ENCODE results near the gene DLG2. TPM values are rescaled to one million over a fixed set of nuclear protein-coding genes. Genes with fewer than 3 reads are reported as not detected.

DLG2 gene
- total RNA-seq, 1 experiment from 2014 or later: 2.7 TPM

GRCh38 chr11:85316967-85317366 is 310.2 kb downstream of the DLG2 start:
- no peak overlapping the region for H3K4me3 ChIP-seq (ENCODE audit: low read length)
- no peak overlapping the region for H3K27ac ChIP-seq (ENCODE audit: low read length)
- no peaks in the 10 kb centered on the region for H3K79me2 ChIP-seq (ENCODE audit: low read length)
- no peak overlapping the region for H3K4me2 ChIP-seq (ENCODE audit: low read depth, low read length, poor library complexity, severe bottlenecking)
- H2AFZ ChIP-seq (ENCODE audit: low read length): no peak overlapping the region
- no peaks in the 10 kb centered on the region for H3K4me1 ChIP-seq (ENCODE audit: low read length)
- no peak overlapping the region for H3K9ac ChIP-seq (ENCODE audit: low read length)
- H3K9me2 ChIP-seq (replicated peaks; ENCODE audit: insufficient read depth, low read length): no peaks in the 10 kb centered on the region
- peak; percentile 47 for DNase-seq
- no peaks in the 10 kb centered on the region for H4K20me1 ChIP-seq (ENCODE audit: insufficient read depth, low read depth, low read length)
- no peaks in the 10 kb centered on the region for H3K9me3 ChIP-seq (ENCODE audit: low read length)
- H3K36me3 ChIP-seq (ENCODE audit: insufficient read depth, low read length): no peaks in the 10 kb centered on the region
- no peaks in the 10 kb centered on the region for H3K27me3 ChIP-seq (ENCODE audit: low read length)

GRCh38 chr11:85313741-85314140 is 313.4 kb downstream of the DLG2 start:
- Histone ChIP-seq H3K4me3 (ENCODE audit: low read length) (no peak overlapping the region), H3K27ac (ENCODE audit: low read length) (no peak overlapping the region), H4K20me1 (ENCODE audit: insufficient read depth, low read depth, low read length) (no peaks in the 10 kb centered on the region), H2AFZ (ENCODE audit: low read length) (no peak overlapping the region), H3K4me2 (ENCODE audit: low read depth, low read length, poor library complexity, severe bottlenecking) (no peak overlapping the region), H3K36me3 (ENCODE audit: insufficient read depth, low read length) (no peaks in the 10 kb centered on the region), H3K4me1 (ENCODE audit: low read length) (no peaks in the 10 kb centered on the region), H3K9ac (ENCODE audit: low read length) (no peak overlapping the region), H3K9me3 (ENCODE audit: low read length) (no peaks in the 10 kb centered on the region), H3K9me2 (replicated peaks; ENCODE audit: insufficient read depth, low read length) (no peaks in the 10 kb centered on the region), H3K79me2 (ENCODE audit: low read length) (no peaks in the 10 kb centered on the region), H3K27me3 (ENCODE audit: low read length) (no peaks in the 10 kb centered on the region)
- no peak for DNase-seq

- Histone ChIP-seq H3K27ac (ENCODE audit: low read length) (no peak overlapping the region), H3K9ac (ENCODE audit: low read length) (no peak overlapping the region), H3K36me3 (ENCODE audit: insufficient read depth, low read length) (no peaks in the 10 kb centered on the region), H3K4me2 (ENCODE audit: low read depth, low read length, poor library complexity, severe bottlenecking) (no peak overlapping the region), H2AFZ (ENCODE audit: low read length) (no peak overlapping the region), H3K79me2 (ENCODE audit: low read length) (no peaks in the 10 kb centered on the region), H3K9me3 (ENCODE audit: low read length) (no peaks in the 10 kb centered on the region), H3K9me2 (replicated peaks; ENCODE audit: insufficient read depth, low read length) (no peaks in the 10 kb centered on the region), H3K4me3 (ENCODE audit: low read length) (no peak overlapping the region), H4K20me1 (ENCODE audit: insufficient read depth, low read depth, low read length) (no peaks in the 10 kb centered on the region), H3K27me3 (ENCODE audit: low read length) (no peaks in the 10 kb centered on the region), H3K4me1 (ENCODE audit: low read length) (no peaks in the 10 kb centered on the region)
- DNase-seq: no peak
Measured at GRCh38 chr11:85310479-85310878, 316.7 kb downstream of the DLG2 start.

- Histone ChIP-seq H3K4me1 (ENCODE audit: low read length) (no peaks in the 10 kb centered on the region), H3K9me2 (replicated peaks; ENCODE audit: insufficient read depth, low read length) (no peaks in the 10 kb centered on the region), H3K9ac (ENCODE audit: low read length) (no peak overlapping the region), H3K79me2 (ENCODE audit: low read length) (no peaks in the 10 kb centered on the region), H3K36me3 (ENCODE audit: insufficient read depth, low read length) (no peaks in the 10 kb centered on the region), H2AFZ (ENCODE audit: low read length) (no peak overlapping the region), H3K9me3 (ENCODE audit: low read length) (no peaks in the 10 kb centered on the region), H3K4me2 (ENCODE audit: low read depth, low read length, poor library complexity, severe bottlenecking) (no peak overlapping the region), H3K27ac (ENCODE audit: low read length) (no peak overlapping the region), H3K27me3 (ENCODE audit: low read length) (no peaks in the 10 kb centered on the region), H3K4me3 (ENCODE audit: low read length) (no peak overlapping the region), H4K20me1 (ENCODE audit: insufficient read depth, low read depth, low read length) (no peaks in the 10 kb centered on the region)
- DNase-seq: no peak
Measured at GRCh38 chr11:85307366-85307765, 319.8 kb downstream of the DLG2 start.

- no peak overlapping the region for H3K27ac ChIP-seq (ENCODE audit: low read length)
- no peaks in the 10 kb centered on the region for H3K27me3 ChIP-seq (ENCODE audit: low read length)
- no peaks in the 10 kb centered on the region for H3K9me3 ChIP-seq (ENCODE audit: low read length)
- H2AFZ ChIP-seq (ENCODE audit: low read length): no peak overlapping the region
- H3K4me1 ChIP-seq (ENCODE audit: low read length): no peaks in the 10 kb centered on the region
- no peak overlapping the region for H3K4me3 ChIP-seq (ENCODE audit: low read length)
- H3K36me3 ChIP-seq (ENCODE audit: insufficient read depth, low read length): no peaks in the 10 kb centered on the region
- no peak overlapping the region for H3K4me2 ChIP-seq (ENCODE audit: low read depth, low read length, poor library complexity, severe bottlenecking)
- no peak for DNase-seq
- H3K79me2 ChIP-seq (ENCODE audit: low read length): no peaks in the 10 kb centered on the region
- no peaks in the 10 kb centered on the region for H3K9me2 ChIP-seq (replicated peaks; ENCODE audit: insufficient read depth, low read length)
- no peaks in the 10 kb centered on the region for H4K20me1 ChIP-seq (ENCODE audit: insufficient read depth, low read depth, low read length)
- no peak overlapping the region for H3K9ac ChIP-seq (ENCODE audit: low read length)
Measured at GRCh38 chr11:85301895-85302678, 325.1 kb downstream of the DLG2 start.

GRCh38 chr11:85299258-85299942 is 327.7 kb downstream of the DLG2 start:
- DNase-seq: no peak
- Histone ChIP-seq H3K79me2 (ENCODE audit: low read length) (no peaks in the 10 kb centered on the region), H3K4me1 (ENCODE audit: low read length) (no peaks in the 10 kb centered on the region), H3K36me3 (ENCODE audit: insufficient read depth, low read length) (no peaks in the 10 kb centered on the region), H4K20me1 (ENCODE audit: insufficient read depth, low read depth, low read length) (no peaks in the 10 kb centered on the region), H3K9me2 (replicated peaks; ENCODE audit: insufficient read depth, low read length) (no peaks in the 10 kb centered on the region), H3K9ac (ENCODE audit: low read length) (no peak overlapping the region), H3K27me3 (ENCODE audit: low read length) (no peaks in the 10 kb centered on the region), H3K9me3 (ENCODE audit: low read length) (no peaks in the 10 kb centered on the region), H3K4me2 (ENCODE audit: low read depth, low read length, poor library complexity, severe bottlenecking) (no peak overlapping the region), H2AFZ (ENCODE audit: low read length) (no peak overlapping the region), H3K4me3 (ENCODE audit: low read length) (no peak overlapping the region), H3K27ac (ENCODE audit: low read length) (no peak overlapping the region)

GRCh38 chr11:85295694-85296271 is 331.4 kb downstream of the DLG2 start:
- DNase-seq: no peak
- Histone ChIP-seq H3K4me2 (ENCODE audit: low read depth, low read length, poor library complexity, severe bottlenecking) (no peak overlapping the region), H3K36me3 (ENCODE audit: insufficient read depth, low read length) (no peaks in the 10 kb centered on the region), H2AFZ (ENCODE audit: low read length) (no peak overlapping the region), H3K9ac (ENCODE audit: low read length) (no peak overlapping the region), H3K27ac (ENCODE audit: low read length) (no peak overlapping the region), H3K79me2 (ENCODE audit: low read length) (no peaks in the 10 kb centered on the region), H4K20me1 (ENCODE audit: insufficient read depth, low read depth, low read length) (no peaks in the 10 kb centered on the region), H3K9me3 (ENCODE audit: low read length) (no peaks in the 10 kb centered on the region), H3K4me3 (ENCODE audit: low read length) (no peak overlapping the region), H3K9me2 (replicated peaks; ENCODE audit: insufficient read depth, low read length) (no peaks in the 10 kb centered on the region), H3K27me3 (ENCODE audit: low read length) (no peaks in the 10 kb centered on the region), H3K4me1 (ENCODE audit: low read length) (no peaks in the 10 kb centered on the region)

GRCh38 chr11:85281550-85281949 is 345.6 kb downstream of the DLG2 start:
- DNase-seq: no peak
- no peaks in the 10 kb centered on the region for H3K4me1 ChIP-seq (ENCODE audit: low read length)
- H3K79me2 ChIP-seq (ENCODE audit: low read length): no peaks in the 10 kb centered on the region
- H3K27me3 ChIP-seq (ENCODE audit: low read length): 0 out of 2 replicates have a peak, but pooled peaks cover 2% of the 10 kb centered on the region
- no peak overlapping the region for H2AFZ ChIP-seq (ENCODE audit: low read length)
- no peak overlapping the region for H3K4me2 ChIP-seq (ENCODE audit: low read depth, low read length, poor library complexity, severe bottlenecking)
- H3K27ac ChIP-seq (ENCODE audit: low read length): no peak overlapping the region
- H3K9me3 ChIP-seq (ENCODE audit: low read length): no peaks in the 10 kb centered on the region
- no peaks in the 10 kb centered on the region for H3K9me2 ChIP-seq (replicated peaks; ENCODE audit: insufficient read depth, low read length)
- H3K4me3 ChIP-seq (ENCODE audit: low read length): no peak overlapping the region
- no peaks in the 10 kb centered on the region for H3K36me3 ChIP-seq (ENCODE audit: insufficient read depth, low read length)
- H3K9ac ChIP-seq (ENCODE audit: low read length): no peak overlapping the region
- H4K20me1 ChIP-seq (ENCODE audit: insufficient read depth, low read depth, low read length): no peaks in the 10 kb centered on the region

All from Karpas-422 (cell line).